Hippocampal formation (tissue), 2 donors: ENCODE data around the gene BTBD9.
"Not testable (repeated sequence)": the region's sequence is repeated elsewhere in the genome, so short reads cannot be mapped to it uniquely, and the experiment has no call there.

Experiments
- DNase-seq, 2 donors: peaks; one replicate each; lab custom pipeline; 2025; lab: John Stamatoyannopoulos, UW

Gene BTBD9

DNA sequence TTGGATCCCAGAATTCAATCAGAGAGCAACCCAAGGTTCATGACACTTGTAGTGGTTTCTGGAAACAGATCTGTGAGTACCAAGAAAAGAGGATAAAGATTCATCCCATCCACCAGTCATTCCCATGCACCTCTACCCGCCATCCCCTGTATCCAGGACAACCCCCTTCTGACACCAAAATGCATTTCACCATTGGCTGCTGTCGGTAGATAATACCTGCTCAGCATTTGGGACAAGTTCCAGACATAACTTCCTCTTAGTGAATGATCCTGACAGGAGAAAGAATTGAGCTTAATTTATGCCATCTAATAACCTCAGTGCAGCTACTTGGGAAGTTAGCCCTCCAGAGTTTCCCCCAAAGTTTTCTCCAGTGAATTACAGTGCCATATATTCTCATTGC, 491.1 kb downstream of the BTBD9 start:
- DNase-seq = no peak

DNA sequence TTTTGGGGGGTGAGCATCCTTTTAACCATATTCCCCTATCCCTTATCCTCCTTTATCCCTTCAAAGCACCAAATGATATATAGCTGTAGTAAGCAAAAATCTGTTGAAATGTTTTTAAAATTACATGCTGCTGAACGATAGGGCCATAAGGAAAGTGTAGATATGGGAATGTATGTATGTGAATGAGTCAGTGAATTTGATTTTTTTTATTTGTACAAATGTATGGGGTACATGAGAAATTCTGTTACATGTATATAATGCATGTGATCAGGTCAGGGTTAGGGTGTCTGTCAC, 493.0 kb downstream of the BTBD9 start:
- DNase-seq = no peak

DNA sequence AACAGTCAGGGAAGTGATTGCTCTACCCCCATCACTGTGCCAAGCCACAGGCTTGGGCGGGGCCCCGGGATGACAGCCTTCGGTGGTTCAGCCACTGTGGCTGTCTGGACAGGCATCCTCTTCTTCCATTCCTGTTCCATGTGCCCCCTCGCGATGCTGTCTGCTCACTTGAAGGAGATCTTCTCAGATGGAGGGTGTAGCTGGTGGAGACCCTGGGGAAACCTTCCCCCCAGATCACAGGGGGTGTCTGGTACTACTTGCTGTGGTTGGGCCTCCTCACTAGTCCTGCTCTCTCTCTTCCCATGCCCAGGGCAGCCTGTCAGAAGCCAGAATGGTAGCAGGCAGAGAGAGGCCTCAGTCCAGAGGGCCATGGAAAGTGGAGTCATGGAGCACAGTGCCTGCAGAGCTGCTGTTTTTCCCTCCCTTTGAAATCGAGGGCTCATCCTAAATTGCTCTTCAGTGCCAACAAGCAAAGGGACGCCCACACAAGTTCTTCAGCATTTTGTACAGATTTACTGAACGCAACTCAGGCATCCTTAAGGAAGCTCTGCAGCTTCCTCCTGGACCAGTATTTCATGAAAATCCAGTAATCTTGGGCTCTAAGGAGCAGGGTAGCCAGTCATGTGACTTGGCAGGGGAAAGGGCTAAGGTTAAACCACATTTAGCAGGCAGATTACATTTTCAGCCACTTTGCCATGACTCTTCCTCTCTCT, 493.6 kb downstream of the BTBD9 start:
- no peak for DNase-seq

- DNase-seq = no peak
Observed at GRCh38 chr6:38144365-38144945, 495.3 kb downstream of the BTBD9 start.

GRCh38 chr6:38143191-38144150, 496.3 kb downstream of the BTBD9 start:
- DNase-seq = peak; percentile 44 to 51

DNA sequence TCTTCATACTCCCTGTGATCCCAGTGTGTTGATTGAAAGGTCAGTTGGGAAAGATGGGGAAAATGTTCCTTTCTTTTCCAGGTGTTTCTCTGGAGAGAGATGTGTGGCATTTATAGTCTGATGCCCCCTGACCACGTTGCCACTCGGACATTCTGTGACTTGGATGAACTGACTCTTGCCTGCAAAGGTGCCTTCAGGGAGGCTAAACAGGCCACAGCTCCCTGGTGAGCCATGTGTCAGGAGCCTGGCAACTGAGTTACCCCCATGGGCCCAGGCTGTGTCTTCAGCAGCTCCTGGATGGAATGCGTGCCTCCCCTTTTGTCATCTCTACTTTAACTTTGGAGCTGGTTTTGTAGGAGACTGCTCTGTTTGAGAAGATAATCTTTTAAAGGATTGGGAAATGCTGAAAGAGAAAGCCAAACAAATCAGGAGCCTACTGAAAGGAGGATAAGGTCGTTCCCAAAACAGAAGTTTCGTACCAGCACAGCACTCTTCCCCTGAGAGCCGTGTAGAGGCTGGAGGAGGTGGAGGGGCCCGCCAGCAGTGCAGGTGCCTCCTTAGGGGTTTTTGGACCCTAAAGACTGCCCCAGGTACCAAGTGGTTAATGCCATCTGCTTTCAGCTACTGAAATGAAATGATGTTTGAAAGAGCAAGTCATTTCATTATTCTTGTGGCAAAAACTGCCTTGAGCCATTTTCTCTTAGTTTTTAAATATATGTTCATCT, 497.4 kb downstream of the BTBD9 start:
- no peak for DNase-seq

GRCh38 chr6:38141716-38142115, 498.0 kb downstream of the BTBD9 start:
- DNase-seq = no peak

GRCh38 chr6:38141085-38141484, 498.6 kb downstream of the BTBD9 start:
- DNase-seq = no peak

DNA sequence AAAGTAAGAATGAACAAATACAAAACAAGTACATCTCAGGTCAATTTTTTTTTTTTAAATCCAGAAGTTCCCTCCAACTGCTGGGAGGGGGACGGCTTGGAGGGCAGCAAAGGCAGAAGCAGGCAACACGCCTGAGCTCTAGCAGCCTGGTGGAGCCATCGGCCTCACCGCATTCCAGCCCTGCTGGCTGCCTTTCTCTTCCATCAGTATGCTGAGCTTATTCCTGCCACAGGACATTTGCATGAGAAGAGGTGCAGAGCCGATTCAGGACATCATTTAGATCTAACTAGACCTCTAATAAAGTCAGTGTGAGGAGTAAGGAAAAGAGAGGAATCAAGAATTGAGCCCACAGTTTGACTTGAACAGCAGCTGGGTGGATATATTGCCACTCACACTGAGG, 501.4 kb downstream of the BTBD9 start:
- DNase-seq = no peak

DNA sequence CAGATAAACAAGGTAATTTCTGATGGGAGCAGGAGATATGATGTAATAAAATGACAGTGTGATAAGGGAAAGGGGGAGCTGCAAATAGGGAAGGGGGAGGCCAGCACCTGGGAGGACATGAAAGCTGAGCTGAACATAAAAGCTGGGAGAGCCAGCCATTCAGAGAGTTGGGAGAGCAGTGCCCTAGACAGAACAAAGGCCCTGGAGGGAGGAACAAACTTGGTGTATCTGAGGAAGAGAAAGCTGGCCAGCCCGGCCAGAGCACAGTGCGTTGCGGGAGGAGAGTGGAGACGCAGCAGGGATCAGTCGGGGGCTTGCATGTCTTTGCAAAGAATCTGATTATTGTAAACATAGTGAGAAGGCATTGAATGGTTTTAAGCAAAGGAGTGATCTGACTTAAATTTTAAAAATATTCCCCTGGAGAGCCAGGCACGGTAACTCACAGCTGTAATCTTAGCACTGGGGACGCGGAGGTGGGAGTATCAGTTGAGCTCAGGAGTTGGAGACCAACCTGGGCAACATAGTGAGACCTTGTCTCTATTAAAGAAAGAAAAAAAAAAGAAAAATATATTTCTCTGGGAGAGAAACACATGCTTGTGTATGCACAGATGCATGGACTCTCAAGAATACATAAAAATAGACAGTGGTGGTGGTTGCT, 502.0 kb downstream of the BTBD9 start:
- DNase-seq = no peak

DNA sequence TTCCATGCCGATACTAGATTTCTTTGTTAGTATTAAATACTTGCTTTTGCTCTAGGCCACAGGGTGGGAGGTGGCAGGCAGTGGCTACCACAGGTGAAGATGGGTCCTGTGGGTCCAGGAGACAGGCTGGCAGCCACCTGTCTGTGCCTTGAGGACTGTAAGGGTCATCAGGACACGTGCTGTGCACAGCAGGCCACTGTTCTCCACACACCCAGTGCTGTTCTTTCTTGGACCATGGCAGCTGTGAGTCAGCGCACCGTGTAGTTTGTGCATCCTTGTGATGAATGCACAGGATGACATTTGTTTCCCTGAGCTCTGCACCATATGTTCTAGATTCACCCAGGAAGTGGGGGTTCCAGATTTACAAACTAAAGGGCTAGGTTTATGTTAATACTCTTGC, 503.2 kb downstream of the BTBD9 start:
- no peak for DNase-seq

DNA sequence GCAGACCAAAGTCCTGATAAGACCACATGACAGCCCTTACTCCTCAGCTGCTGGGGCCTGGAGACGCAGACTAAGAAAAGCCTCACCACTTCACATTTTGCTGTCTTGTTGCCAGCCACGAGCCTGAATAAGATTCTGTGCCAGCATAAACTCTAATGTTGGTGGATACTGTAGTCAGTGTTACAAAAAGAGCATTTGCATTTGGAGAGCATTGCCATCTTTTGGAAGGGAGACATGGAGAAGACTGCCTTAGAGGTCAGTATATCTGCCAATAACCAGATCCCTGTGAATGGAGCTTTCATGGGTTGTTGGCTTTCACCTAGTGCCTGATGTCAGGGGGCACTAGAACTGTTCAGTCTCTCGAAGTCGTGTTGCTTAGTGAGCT, 505.0 kb downstream of the BTBD9 start:
- no peak for DNase-seq

DNA sequence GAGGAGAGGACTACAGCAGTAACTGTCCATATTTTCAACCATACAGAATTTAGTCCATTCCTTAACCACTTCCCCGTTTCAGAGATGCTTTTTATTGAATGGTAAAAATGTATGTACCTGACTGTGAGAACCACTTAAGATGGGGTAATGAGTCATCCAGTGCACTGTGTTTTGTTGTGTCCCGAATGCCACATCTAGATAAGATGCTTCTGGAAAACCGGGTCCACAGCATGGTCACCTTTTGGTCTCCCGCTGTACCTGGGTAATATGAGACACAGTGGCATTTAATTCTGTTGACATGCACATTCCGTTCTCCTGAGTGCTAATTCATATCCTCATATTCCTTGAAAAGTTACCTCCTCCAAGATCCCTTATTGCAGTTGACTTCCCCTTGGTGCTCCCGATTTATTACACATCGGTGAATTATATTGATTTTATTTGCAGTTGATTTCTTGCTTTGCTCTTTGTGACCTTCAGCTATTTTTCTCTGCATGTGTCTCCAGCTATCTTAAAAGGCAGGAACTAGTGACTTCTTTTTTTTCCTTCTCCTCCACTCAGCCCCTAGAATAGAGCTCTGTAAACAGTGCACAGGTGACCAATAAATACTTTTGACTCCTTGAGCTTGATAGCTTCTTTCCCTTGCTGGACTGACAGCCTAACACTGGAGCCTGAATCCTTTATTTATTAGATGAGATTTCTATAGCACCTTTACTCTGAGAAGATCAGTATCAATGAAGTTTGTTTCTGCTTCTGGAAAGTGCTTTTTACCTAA, 505.6 kb downstream of the BTBD9 start:
- no peak for DNase-seq

DNA sequence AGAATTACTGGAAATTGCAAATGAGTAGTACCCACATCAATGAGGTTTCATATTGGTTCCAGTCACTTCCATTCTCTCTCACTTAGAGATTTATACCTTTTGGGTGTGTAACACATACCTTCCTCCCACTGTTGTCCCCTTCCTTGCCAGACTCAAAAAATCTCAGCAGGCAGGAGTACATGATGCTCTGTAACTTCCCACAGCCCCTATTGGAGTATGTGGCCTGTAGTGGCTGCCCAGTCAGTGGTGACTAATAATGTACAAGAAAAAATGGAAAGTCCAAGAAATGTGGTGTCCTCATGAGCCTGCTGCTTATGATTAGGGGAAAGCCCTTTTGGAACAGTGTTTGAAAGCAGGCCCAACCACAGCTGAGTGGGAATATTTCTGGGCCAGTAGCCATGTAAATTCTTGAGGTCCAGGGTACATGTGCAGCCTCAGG, 508.2 kb downstream of the BTBD9 start:
- DNase-seq = no peak

DNA sequence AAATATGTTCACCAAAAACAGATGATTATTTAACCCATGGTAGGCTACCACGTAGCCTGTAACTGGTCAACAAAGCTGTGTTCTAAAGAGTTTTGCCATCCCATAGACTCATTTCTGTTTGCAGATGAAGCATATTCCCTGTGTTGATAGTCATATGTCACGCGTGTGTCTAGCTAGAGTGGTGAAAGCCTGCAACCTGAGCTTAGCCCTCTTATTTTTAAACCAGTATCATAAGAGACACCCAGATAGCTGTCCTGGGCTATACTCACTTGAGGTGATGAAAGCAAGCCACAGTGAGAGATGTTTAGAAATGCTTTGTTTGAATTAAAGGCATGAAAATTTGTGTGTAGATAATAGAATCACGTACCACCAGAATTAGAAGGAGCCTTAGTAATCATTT, 512.4 kb downstream of the BTBD9 start:
- no peak for DNase-seq

GRCh38 chr6:38124224-38124926, 515.4 kb downstream of the BTBD9 start:
- DNase-seq = not testable (repeated sequence)

GRCh38 chr6:38119516-38119915, 520.2 kb downstream of the BTBD9 start:
- DNase-seq = no peak

DNA sequence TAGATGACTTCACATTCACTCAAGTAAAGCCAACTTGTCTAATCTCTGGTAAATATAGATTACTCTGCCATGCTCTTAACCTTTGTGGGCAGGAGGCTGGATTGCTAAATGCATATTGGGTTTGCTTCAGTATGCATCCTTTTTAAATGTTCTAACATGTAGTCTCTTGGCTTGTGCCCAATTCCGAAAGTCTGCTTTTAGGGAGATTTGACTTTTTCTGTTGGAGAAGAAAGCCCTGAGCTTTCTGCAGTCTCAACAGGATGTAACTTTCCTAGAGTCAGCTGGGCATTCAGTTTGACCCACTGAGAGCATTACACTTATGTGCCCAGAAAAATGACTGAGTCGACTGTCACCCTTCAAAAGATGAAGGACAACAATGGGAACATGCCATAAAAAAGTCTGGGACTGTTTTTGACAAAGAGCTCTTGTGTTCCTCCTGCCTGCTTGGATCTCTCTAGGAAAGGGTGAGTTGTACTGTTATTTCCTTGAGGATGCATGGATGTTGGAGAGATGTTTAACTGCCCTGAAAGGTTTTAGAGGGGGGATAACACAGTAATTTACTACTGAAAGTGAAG, 520.9 kb downstream of the BTBD9 start:
- no peak for DNase-seq
